ENCODE measurements around the gene HMMR.
A peak's percentile ranks its signal among the peaks of the same experiment; 100 is the strongest.

HMMR gene

GRCh38 chr5:163459462-163459818 lies 992 bp upstream of the HMMR start:
- TF ChIP-seq, protein P1, sequence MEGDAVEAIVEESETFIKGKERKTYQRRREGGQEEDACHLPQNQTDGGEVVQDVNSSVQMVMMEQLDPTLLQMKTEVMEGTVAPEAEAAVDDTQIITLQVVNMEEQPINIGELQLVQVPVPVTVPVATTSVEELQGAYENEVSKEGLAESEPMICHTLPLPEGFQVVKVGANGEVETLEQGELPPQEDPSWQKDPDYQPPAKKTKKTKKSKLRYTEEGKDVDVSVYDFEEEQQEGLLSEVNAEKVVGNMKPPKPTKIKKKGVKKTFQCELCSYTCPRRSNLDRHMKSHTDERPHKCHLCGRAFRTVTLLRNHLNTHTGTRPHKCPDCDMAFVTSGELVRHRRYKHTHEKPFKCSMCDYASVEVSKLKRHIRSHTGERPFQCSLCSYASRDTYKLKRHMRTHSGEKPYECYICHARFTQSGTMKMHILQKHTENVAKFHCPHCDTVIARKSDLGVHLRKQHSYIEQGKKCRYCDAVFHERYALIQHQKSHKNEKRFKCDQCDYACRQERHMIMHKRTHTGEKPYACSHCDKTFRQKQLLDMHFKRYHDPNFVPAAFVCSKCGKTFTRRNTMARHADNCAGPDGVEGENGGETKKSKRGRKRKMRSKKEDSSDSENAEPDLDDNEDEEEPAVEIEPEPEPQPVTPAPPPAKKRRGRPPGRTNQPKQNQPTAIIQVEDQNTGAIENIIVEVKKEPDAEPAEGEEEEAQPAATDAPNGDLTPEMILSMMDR (IDR thresholded peaks at IDR 0.05; ENCODE audit: low read depth, low read length) = no peak
- H3K4me3 ChIP-seq (ENCODE audit: low read depth, low read length) = peak overlapping the region; percentile 66

DNA sequence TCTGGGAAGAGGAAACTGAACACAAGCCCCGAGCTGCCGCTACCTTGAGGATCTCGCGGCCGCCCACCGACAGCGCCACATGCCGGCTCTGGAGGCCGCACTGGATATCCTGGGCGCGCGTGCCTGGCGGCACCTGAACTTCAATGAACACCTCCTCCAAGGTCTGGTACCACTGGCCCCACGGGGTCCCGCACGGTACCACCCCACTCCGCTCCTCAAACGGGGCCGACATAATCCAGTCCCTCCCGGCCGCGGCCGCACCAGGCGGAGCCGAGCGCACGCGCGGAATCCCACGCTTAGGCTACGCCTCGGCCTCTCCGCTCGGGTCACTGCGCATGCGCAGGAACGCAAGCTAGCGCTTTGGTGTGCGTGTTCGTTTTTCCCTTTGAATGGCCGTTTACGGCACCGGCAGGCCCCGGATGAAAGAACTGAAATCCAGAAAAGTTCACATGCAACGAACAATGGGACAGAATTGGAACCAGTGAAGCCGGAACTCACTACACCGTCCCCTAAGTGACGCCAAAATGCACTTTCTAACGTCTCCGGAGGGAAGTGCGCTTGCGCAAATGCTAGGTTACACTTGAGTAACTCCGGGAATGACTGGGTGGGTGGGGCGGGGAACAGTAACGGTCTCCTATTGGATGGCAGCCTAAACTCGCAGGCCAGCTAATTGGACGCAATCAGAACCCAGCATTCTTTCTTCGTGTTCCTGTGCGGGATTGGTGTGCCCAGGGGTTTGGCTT lies 442 bp upstream of the HMMR start, which contains the start of gene NUDCD2:
Gene NUDCD2 (minus strand): TSS at position 284 of the 743 bp plus-strand sequence. CDS start 52 bp downstream, at position 232.
- peak within 1 kb of the TSS; percentile 68 for H3K4me3 ChIP-seq (ENCODE audit: low read depth, low read length)
- TF ChIP-seq, protein P1 (IDR thresholded peaks at IDR 0.05; ENCODE audit: low read depth, low read length) = no peak

GRCh38 chr5:163463063-163463435 lies 2.6 kb downstream of the HMMR start:
- H3K4me3 ChIP-seq (ENCODE audit: low read depth, low read length) = no peak overlapping the region
- TF ChIP-seq, protein P1 (IDR thresholded peaks at IDR 0.05; ENCODE audit: low read depth, low read length) = no peak

GRCh38 chr5:163467682-163468081 lies 7.2 kb downstream of the HMMR start:
- no peak overlapping the region for H3K4me3 ChIP-seq (ENCODE audit: low read depth, low read length)
- TF ChIP-seq, protein P1 (IDR thresholded peaks at IDR 0.05; ENCODE audit: low read depth, low read length) = no peak

DNA sequence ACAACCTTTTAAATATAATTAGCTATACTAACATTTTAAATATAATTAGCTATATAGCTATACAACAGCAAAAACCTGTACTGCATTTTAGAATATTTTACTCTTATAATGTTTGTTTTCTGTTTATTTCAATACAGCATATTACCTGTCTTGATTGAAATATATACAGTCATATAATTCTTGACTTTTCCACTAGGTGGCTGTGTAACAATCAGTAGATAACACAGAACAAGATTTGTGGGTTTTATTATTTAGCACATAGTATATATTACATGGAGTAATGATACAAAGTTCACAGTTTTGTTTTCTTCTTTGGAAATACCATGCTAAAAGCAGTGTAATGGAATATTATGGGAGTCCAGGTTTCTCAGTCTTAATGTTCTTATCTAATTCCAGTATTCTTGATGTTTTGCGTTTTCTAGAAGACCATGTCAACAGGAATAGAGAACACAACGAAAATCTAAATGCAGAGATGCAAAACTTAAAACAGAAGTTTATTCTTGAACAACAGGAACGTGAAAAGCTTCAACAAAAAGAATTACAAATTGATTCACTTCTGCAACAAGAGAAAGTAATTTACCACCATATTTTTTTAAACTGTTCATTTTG lies 13.3 kb downstream of the HMMR start:
- TF ChIP-seq, protein P1 (IDR thresholded peaks at IDR 0.05; ENCODE audit: low read depth, low read length) = peak; percentile 6; the same call in 1 of the 2 replicates

DNA sequence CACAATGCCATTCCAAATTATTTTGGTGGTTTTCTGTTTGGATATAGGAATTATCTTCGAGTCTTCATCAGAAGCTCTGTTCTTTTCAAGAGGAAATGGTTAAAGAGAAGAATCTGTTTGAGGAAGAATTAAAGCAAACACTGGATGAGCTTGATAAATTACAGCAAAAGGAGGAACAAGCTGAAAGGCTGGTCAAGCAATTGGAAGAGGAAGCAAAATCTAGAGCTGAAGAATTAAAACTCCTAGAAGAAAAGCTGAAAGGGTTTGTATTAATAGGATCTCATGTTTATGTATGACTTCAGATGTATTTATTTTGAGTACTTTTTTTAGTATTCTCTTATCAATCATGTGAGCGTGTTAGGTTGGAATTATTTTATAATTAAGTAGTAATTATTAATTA lies 15.0 kb downstream of the HMMR start:
- TF ChIP-seq, protein P1 (IDR thresholded peaks at IDR 0.05; ENCODE audit: low read depth, low read length) = no peak
- H3K4me3 ChIP-seq (ENCODE audit: low read depth, low read length) = no peak overlapping the region

More for the DNA sequence above, 13.3 kb downstream of the HMMR start:
- no peak overlapping the region for H3K4me3 ChIP-seq (ENCODE audit: low read depth, low read length)

All from WI38 (cell line).